ENCODE results near the gene HADH. TPM values are rescaled to one million over a fixed set of nuclear protein-coding genes. Genes with fewer than 3 reads are reported as not detected.

Gene HADH
- total RNA-seq, 1 experiment from 2014 or later, result 41.6 TPM

Other genes with a start within 250 kb of the HADH start
- gene SGMS2, start 165.0 kb upstream of the HADH start, total RNA-seq (2014; rRNA removed; shearing (Covaris generic); ENCODE audit: low replicate concordance), result not detected in 2 replicates
- gene CYP2U1, start 58.3 kb upstream of the HADH start, total RNA-seq (2014; rRNA removed; shearing (Covaris generic); ENCODE audit: low replicate concordance), result 1.5 and 5.3 TPM in 2 replicates
- gene LEF1, start 179.0 kb downstream of the HADH start, total RNA-seq (2014; rRNA removed; shearing (Covaris generic); ENCODE audit: low replicate concordance), result not detected in 2 replicates